Ishikawa (cell line): Measurements from ENCODE around the gene ZNF17.

Experiments used
- CREB1 ChIP-seq: IDR thresholded peaks from 2 replicates; pipeline ENCODE4 v1.6.1; 2012; ENCODE audit warnings: low read depth
- TAF1 ChIP-seq: IDR thresholded peaks from 2 replicates; pipeline ENCODE4 v1.6.1; 2012; ENCODE audit warnings: low read depth, mild to moderate bottlenecking

DNA sequence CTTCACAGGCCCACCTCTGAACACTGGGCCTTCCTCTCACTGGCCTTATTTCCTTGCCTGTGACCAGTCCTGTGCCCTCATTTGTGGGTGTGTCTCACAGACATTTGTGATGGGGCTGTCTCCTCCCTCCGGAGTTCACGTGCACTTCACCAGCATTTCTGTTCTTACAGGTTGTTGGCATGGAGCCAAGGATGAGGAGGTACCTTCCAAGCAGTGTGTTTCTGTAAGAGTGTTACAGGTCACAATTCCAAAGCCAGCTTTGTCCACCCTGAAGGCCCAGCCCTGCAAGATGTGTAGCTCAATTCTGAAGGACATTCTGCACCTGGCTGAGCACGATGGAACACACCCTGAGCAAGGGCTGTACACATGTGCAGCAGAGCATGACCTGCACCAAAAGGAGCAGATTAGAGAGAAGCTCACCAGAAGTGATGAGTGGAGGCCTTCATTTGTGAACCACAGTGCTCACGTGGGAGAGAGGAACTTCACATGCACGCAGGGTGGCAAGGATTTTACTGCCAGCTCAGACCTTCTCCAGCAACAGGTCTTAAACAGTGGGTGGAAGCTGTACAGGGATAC lies 32.2 kb downstream of the ZNF17 start:
- TF ChIP-seq CREB1 (no peak), TAF1 (no peak)
